ENCODE measurements around the gene NIPAL3.
"Not testable (repeated sequence)": the region's sequence is repeated elsewhere in the genome, so short reads cannot be mapped to it uniquely, and the experiment has no call there.

NIPAL3 gene

GRCh38 chr1:24425922-24426321, 10.3 kb downstream of the NIPAL3 start:
- DNase-seq, result no peak

- no peak for DNase-seq
Measured at GRCh38 chr1:24426744-24427544, 11.3 kb downstream of the NIPAL3 start.

- no peak for DNase-seq
Measured at GRCh38 chr1:24427545-24427862, 11.9 kb downstream of the NIPAL3 start.

- DNase-seq, result no peak
Measured at GRCh38 chr1:24435782-24436365, 20.3 kb downstream of the NIPAL3 start.

- DNase-seq, result no peak
Measured at GRCh38 chr1:24437631-24438396, 22.2 kb downstream of the NIPAL3 start.

- no peak for DNase-seq
Measured at GRCh38 chr1:24438423-24438901, 22.9 kb downstream of the NIPAL3 start.

- no peak for DNase-seq
Measured at GRCh38 chr1:24440436-24440835, 24.8 kb downstream of the NIPAL3 start.

GRCh38 chr1:24441480-24441879, 25.9 kb downstream of the NIPAL3 start:
- DNase-seq, result no peak

- no peak for DNase-seq
Measured at GRCh38 chr1:24441996-24442668, 26.5 kb downstream of the NIPAL3 start.

GRCh38 chr1:24442764-24443163, 27.2 kb downstream of the NIPAL3 start:
- DNase-seq, result no peak

- DNase-seq, result no peak
Measured at GRCh38 chr1:24443241-24443656, 27.6 kb downstream of the NIPAL3 start.

GRCh38 chr1:24446446-24446845, 30.8 kb downstream of the NIPAL3 start:
- not testable (repeated sequence) for DNase-seq

GRCh38 chr1:24450316-24450715, 34.7 kb downstream of the NIPAL3 start:
- DNase-seq, result no peak

GRCh38 chr1:24450857-24451397, 35.3 kb downstream of the NIPAL3 start:
- no peak for DNase-seq

GRCh38 chr1:24451746-24452145, 36.1 kb downstream of the NIPAL3 start:
- DNase-seq, result no peak

- DNase-seq, result no peak
Measured at GRCh38 chr1:24452922-24453485, 37.4 kb downstream of the NIPAL3 start.

- DNase-seq, result no peak
Measured at GRCh38 chr1:24454673-24455072, 39.1 kb downstream of the NIPAL3 start.

GRCh38 chr1:24455272-24455671, 39.7 kb downstream of the NIPAL3 start:
- DNase-seq, result no peak

GRCh38 chr1:24457866-24458265, 42.3 kb downstream of the NIPAL3 start:
- DNase-seq, result no peak

- no peak for DNase-seq
Measured at GRCh38 chr1:24459551-24460266, 44.1 kb downstream of the NIPAL3 start.

GRCh38 chr1:24462128-24462527, 46.5 kb downstream of the NIPAL3 start:
- not testable (repeated sequence) for DNase-seq

All from stimulated activated naive CD4-positive, alpha-beta T cell treated with Interleukin-2 at 50 U/mL for 16 hours (primary cell).